LNCaP clone FGC (cell line): Measurements from ENCODE around the gene PALM.
"Not testable (repeated sequence)": the region's sequence is repeated elsewhere in the genome, so short reads cannot be mapped to it uniquely, and the experiment has no call there.

Experiments used
- DNase-seq: peaks from one replicate; pipeline ENCODE4 v3.0.0-alpha.2; 2011; ENCODE audit warnings: low read depth
- H3K4me3 ChIP-seq: 2 replicates; pipeline ENCODE4 v1.5.1; 2011; ENCODE audit warnings: mild to moderate bottlenecking, low read depth, low read length, control low read depth
- CTCF ChIP-seq: IDR thresholded peaks from 2 replicates; pipeline ENCODE4 v1.5.1; 2012; ENCODE audit warnings: mild to moderate bottlenecking; ENCODE audit not compliant: control insufficient read depth, insufficient read depth; ENCODE audit errors: extremely low read depth

Gene PALM

GRCh38 chr19:723247-723646 lies 14.5 kb downstream of the PALM start:
- no peak for DNase-seq
- H3K4me3 ChIP-seq = no peak overlapping the region
- TF ChIP-seq CTCF = no peak

- no peak for TF ChIP-seq CTCF
- no peak for DNase-seq
- no peak overlapping the region for H3K4me3 ChIP-seq
These were observed 15.0 kb downstream of the PALM start for GRCh38 chr19:723714-724113.

DNA sequence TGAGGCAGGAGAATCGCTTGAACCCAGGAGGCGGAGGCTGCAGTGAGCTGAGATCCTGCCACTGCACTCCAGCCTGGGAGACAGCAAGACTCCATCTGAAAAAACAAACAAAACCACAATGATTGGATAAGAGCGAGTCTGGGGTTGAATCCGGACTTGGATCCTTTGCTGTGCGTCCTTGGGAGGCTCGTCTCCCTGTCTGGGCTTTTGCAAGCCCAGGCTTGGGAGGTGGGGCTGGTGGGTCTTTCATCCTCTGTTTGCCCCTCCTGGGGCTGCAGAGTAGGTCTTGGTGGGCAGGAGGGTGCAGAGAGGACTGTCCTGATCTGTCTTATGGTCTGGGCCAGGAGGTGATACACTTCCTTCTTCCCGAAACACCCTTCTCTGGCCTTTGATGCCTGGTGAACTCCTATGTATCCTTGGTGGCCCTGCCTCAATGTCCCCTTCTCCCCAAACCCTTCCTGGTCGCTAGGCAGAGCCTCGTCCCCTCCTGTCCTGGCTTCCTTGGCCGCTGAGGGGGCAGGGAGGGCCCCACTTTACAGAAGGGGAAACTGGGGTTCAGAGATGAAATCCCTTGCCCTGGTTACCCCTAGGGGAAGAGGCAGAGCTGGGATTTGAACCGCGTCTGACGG lies 16.8 kb downstream of the PALM start:
- H3K4me3 ChIP-seq = no peak overlapping the region
- no peak for DNase-seq
- no peak for TF ChIP-seq CTCF

- no peak for DNase-seq
- no peak for TF ChIP-seq CTCF
- no peak overlapping the region for H3K4me3 ChIP-seq
These were observed 18.5 kb downstream of the PALM start for GRCh38 chr19:726993-727956.

GRCh38 chr19:728011-728410 lies 19.3 kb downstream of the PALM start:
- TF ChIP-seq CTCF = no peak
- DNase-seq = no peak

GRCh38 chr19:729564-729963 lies 20.8 kb downstream of the PALM start:
- not testable (repeated sequence) for DNase-seq, H3K4me3 ChIP-seq

More at GRCh38 chr19:728011-728410, 19.3 kb downstream of the PALM start:
- H3K4me3 ChIP-seq = no peak overlapping the region

DNA sequence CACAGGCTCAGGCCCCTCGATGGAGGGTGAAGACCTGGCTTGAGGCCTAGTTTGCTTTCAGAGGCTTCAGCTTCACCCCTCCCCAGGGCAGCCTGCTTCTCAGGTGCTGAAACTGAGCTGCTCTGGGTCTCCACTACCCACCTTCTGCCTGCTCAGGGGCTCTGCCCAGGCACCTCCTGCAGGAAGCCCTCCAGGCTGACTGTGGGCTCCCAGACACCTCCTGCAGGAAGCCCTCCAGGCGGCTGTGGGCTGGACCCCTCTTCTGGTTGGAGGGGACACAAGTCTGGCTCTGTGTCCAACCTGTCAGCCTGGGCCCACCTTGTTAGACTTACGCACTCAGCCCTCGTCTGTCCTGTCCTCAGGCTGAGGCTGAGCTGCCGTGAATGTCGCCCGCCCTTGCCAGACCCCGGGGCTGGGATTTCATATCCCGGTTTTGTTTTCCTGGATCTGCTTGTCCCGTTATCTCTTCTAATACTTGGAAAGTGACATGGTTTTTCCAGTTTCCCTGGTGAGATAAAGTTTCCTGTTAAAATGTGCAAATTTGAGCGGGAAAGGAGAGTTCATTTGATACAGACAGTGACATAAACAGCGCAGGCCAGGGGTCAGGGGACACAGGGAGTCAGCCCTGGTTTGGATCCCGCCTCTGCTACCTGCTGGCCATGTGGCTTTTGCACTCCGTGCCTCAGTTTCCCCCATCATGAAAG lies 21.4 kb downstream of the PALM start:
- TF ChIP-seq CTCF = no peak
- DNase-seq = no peak
- no peak overlapping the region for H3K4me3 ChIP-seq
